IPS-NIHi11 (cell line): ENCODE results near the gene SYT11.
A peak's percentile ranks its signal among the peaks of the same experiment; 100 is the strongest.
"Not testable (repeated sequence)": the region's sequence is repeated elsewhere in the genome, so short reads cannot be mapped to it uniquely, and the experiment has no call there.

Source experiments
- DNase-seq: peaks from one replicate; pipeline ENCODE4 v3.0.0; 2012; ENCODE audit warnings: mixed read lengths, low spot score

Gene SYT11

GRCh38 chr1:155859234-155859829 lies at the start of gene SYT11:
Gene SYT11, plus strand, starts transcription at chr1:155859567. Its CDS starts 195 bp downstream, at chr1:155859762.
- peak; percentile 97 for DNase-seq

DNA sequence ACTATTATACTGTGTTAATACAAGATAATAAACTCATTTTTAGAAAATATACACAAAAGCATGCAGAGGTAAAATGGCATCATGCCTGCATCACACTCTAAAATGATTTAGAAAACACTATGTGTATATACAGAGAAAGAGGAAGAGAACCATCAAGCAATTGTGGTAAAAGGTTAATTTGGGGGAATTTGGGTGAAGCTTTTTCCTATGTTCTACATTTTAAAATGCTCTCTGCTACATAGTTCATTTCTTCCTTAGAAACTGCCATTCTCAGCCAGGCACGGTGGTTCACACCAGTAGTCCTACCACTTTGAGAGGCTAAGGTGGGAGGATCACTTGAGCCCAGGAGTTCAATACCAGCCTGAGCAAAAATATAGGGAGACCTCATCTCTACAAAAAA lies 46.5 kb upstream of the SYT11 start:
- DNase-seq = no peak

GRCh38 chr1:155813672-155814071 lies 45.7 kb upstream of the SYT11 start:
- DNase-seq = no peak

- DNase-seq = no peak
These were observed 43.0 kb upstream of the SYT11 start for GRCh38 chr1:155816351-155816750.

- no peak for DNase-seq
These were observed 31.9 kb upstream of the SYT11 start for GRCh38 chr1:155827450-155827849.

- DNase-seq = no peak
These were observed 27.9 kb upstream of the SYT11 start for GRCh38 chr1:155831279-155831976.

DNA sequence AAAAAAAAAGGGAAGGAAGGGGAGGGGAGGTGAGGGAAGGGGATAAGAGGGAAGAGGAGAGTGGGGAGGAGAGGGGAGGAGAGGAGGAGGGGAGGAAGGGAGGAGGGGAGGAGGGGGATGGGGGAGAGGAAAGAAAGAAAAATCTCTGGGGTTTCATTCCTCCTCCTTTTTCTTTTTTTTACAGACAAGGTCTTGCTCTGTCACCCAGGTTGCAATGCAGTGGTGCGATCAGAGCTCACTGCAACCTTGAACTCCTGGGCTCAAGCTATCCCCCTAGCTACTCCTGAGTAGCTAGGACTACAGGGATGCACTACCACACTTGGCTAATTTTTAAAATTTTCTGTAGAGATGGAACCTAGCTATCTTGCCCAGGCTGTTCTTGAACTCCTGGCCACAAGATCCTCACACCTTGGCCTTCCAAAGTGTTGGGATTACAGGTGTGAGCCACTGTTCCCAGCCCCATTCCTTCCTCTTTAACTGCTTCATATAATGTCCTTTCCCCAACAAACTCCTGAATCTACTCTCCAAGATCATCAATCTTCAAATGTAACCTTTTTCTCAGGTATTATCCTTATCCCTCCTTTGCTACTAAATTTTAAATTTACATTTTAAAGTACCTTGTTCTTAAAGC lies 25.6 kb upstream of the SYT11 start:
- no peak for DNase-seq

GRCh38 chr1:155834296-155834926 lies 25.0 kb upstream of the SYT11 start:
- peak; percentile 37 for DNase-seq

- not testable (repeated sequence) for DNase-seq
These were observed 24.4 kb upstream of the SYT11 start for GRCh38 chr1:155834927-155835399.

GRCh38 chr1:155835548-155835947 lies 23.8 kb upstream of the SYT11 start:
- DNase-seq = no peak

- no peak for DNase-seq
These were observed 19.0 kb upstream of the SYT11 start for GRCh38 chr1:155840386-155840785.

- no peak for DNase-seq
These were observed 14.4 kb upstream of the SYT11 start for GRCh38 chr1:155844860-155845421.

GRCh38 chr1:155847823-155848529 lies 11.4 kb upstream of the SYT11 start:
- no peak for DNase-seq

DNA sequence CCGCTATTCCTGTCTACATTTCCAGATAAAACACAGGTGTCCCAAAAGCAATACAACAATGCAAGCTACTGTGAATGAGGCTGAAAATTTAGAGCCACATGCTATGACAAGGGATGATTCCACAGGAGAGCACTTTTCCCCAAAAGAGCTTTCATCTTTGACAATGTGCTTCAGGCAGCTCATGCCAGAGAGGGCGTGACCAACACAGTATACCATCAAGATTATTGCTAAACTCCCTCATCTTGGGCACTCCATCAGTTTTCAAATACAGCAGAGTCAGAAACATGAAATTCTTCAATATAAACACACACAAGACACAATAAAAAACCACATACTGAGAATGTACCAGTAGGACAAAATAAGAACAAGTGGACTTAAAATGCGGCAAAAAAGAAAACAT lies 9.0 kb upstream of the SYT11 start:
- no peak for DNase-seq

DNA sequence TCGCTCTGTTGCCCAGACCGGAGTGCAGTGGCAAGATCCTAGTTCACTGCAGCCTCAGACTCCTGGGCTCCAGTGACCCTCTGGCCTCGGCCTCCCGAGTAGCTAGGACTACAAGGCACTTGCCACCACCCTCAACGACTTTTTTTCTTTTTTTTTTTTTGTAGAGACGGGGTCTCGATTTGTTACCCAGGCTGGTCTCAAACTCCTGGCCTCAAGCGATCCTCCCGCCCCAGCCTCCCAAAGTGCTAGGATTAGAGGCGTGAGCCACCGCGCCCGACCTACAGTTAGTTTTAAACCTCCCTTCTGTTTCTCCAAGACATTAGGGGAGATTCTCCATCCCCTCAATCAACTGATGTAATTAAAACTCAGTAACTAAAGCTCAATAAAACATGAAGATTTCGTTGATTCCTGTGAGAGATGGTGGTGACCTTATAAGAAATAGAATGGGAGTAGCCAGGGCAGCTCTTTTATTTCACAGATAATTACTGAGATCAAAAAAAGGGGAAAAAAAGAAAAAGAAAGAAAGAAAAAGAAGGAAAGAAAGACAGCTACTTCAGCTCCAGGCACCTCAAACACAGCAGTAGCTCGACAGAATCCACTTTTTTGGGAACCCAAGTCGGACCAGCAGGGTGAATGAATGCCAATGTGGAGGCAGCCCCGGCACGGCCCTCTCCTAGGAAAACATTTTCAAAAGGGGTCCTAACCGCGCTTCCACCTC lies 3.0 kb upstream of the SYT11 start:
- DNase-seq = no peak

DNA sequence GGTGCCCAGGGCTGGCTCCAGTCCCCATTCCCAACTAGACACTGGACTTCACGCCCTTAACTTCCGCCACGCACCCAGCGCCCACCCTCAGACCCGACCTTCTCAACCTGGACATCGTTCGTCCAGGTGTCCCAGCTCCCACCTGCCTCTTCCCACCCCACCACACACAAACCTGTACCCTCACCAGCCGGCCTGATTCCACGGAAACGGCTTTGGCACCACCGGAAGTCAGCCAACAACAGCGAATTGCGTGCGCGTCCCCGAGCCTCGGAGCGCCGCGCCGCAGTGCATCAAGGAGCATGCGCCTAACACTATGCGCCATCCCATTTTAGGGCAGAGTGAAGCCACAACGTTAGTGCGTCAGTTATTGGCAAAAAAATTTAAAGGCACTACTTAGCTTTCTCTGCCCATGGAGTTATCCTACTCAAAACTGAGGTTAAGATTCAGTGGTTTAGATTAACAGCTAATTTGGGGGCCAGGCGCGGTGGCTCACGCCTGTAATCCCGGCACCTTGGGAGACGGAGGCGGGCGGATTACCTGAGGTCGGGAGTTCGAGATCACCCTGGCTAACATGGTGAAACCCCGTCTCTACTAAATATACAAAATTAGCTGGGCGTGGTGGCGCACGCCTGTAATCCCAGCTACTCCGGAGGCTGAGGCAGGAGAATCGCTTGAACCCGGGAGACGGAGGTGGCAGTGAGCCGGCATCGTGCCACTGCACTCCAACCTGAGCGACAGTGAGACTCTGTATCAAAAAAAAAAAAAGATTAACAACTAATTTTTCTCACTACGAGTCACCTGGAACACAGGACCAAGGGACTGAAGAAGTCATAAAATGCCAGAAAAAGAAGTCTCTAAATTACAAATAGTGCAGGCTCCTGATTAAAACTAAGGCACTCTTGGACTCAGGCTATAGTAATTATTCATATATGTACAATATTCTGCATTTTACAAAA lies 2.1 kb upstream of the SYT11 start, which contains the start of gene GON4L:
Gene GON4L, minus strand, starts transcription at position 240 of the 956 bp plus-strand sequence. CDS start 3,434 bp downstream, outside the sequence.
- peak; percentile 94 for DNase-seq

- no peak for DNase-seq
These were observed 550 bp upstream of the SYT11 start for GRCh38 chr1:155858800-155859233.

GRCh38 chr1:155859881-155860871 lies 809 bp downstream of the SYT11 start:
- peak; percentile 77 for DNase-seq
